Astrocyte of the hippocampus (primary cell): ENCODE results near the gene TRIML2.
"Not testable (repeated sequence)": the region's sequence is repeated elsewhere in the genome, so short reads cannot be mapped to it uniquely, and the experiment has no call there.

Experiments used
- DNase-seq: peaks from one replicate; pipeline ENCODE4 v3.0.0; 2011; ENCODE audit warnings: low read depth, low spot score

The TRIML2 gene

GRCh38 chr4:188107931-188108843 is 1.2 kb downstream of the TRIML2 start:
- DNase-seq, result peak; percentile 3

GRCh38 chr4:188106454-188106853 is 2.9 kb downstream of the TRIML2 start:
- no peak for DNase-seq

GRCh38 chr4:188092824-188093223 is 16.6 kb downstream of the TRIML2 start:
- peak; percentile 20 for DNase-seq

- DNase-seq, result no peak
These were observed 22.5 kb downstream of the TRIML2 start for GRCh38 chr4:188086858-188087257.

- no peak for DNase-seq
These were observed 26.6 kb downstream of the TRIML2 start for GRCh38 chr4:188082796-188083195.

- DNase-seq, result peak; percentile 2
These were observed 31.3 kb downstream of the TRIML2 start for GRCh38 chr4:188078116-188078515.

GRCh38 chr4:188076169-188076568 is 33.2 kb downstream of the TRIML2 start:
- no peak for DNase-seq

GRCh38 chr4:188061083-188061482 is 48.3 kb downstream of the TRIML2 start:
- no peak for DNase-seq

- DNase-seq, result no peak
These were observed 56.1 kb downstream of the TRIML2 start for GRCh38 chr4:188053302-188053701.

GRCh38 chr4:188046657-188047056 is 62.7 kb downstream of the TRIML2 start:
- no peak for DNase-seq

- not testable (repeated sequence) for DNase-seq
These were observed 63.9 kb downstream of the TRIML2 start for GRCh38 chr4:188045461-188045860.

GRCh38 chr4:188043154-188043553 is 66.2 kb downstream of the TRIML2 start:
- DNase-seq, result no peak

GRCh38 chr4:188042191-188042590 is 67.2 kb downstream of the TRIML2 start:
- DNase-seq, result no peak

GRCh38 chr4:188041721-188042120 is 67.7 kb downstream of the TRIML2 start:
- DNase-seq, result no peak
